G401.6 (cell line): ENCODE results near the gene STK32C.
"Not testable (repeated sequence)": the region's sequence is repeated elsewhere in the genome, so short reads cannot be mapped to it uniquely, and the experiment has no call there.

ENCODE experiments used
- FAIRE-seq: peaks from 2 replicates; lab custom pipeline; 2012; peaks lifted over from hg19 to GRCh38; lab: Jason Lieb, UNC

STK32C gene

GRCh38 chr10:132279873-132280645, 27.7 kb downstream of the STK32C start:
- FAIRE-seq, result no peak

- FAIRE-seq, result no peak
Observed at GRCh38 chr10:132277311-132277741, 30.4 kb downstream of the STK32C start.

GRCh38 chr10:132276706-132277105, 31.0 kb downstream of the STK32C start:
- no peak for FAIRE-seq

- no peak for FAIRE-seq
Observed at GRCh38 chr10:132276179-132276675, 31.5 kb downstream of the STK32C start.

GRCh38 chr10:132275426-132276178, 32.1 kb downstream of the STK32C start:
- no peak for FAIRE-seq

GRCh38 chr10:132274986-132275385, 32.8 kb downstream of the STK32C start:
- no peak for FAIRE-seq

- FAIRE-seq, result no peak
Observed at GRCh38 chr10:132274581-132274980, 33.2 kb downstream of the STK32C start.

- FAIRE-seq, result no peak
Observed at GRCh38 chr10:132273966-132274365, 33.8 kb downstream of the STK32C start.

- no peak for FAIRE-seq
Observed at GRCh38 chr10:132273304-132273944, 34.3 kb downstream of the STK32C start.

- FAIRE-seq, result no peak
Observed at GRCh38 chr10:132272231-132272971, 35.3 kb downstream of the STK32C start.

GRCh38 chr10:132271458-132272230, 36.1 kb downstream of the STK32C start:
- FAIRE-seq, result no peak

- no peak for FAIRE-seq
Observed at GRCh38 chr10:132270721-132271457, 36.9 kb downstream of the STK32C start.

- no peak for FAIRE-seq
Observed at GRCh38 chr10:132270256-132270655, 37.5 kb downstream of the STK32C start.

- FAIRE-seq, result no peak
Observed at GRCh38 chr10:132269266-132270230, 38.2 kb downstream of the STK32C start.

GRCh38 chr10:132267916-132268315, 39.8 kb downstream of the STK32C start:
- not testable (repeated sequence) for FAIRE-seq

GRCh38 chr10:132266594-132267161, 41.1 kb downstream of the STK32C start:
- FAIRE-seq, result no peak

GRCh38 chr10:132265890-132266496, 41.8 kb downstream of the STK32C start:
- FAIRE-seq, result no peak
